Mammary epithelial cell (primary cell): ENCODE data around the gene OR2T4.

Source experiments
- CTCF ChIP-seq, 2 donors: IDR thresholded peaks in 1 of 2; conservative IDR thresholded peaks in 1 of 2; 2 replicates each; pipeline ENCODE4 v1.5.1; 2011 to 2012; ENCODE audit warnings: inconsistent platforms in 2 of 2, low read length in 2 of 2, mild to moderate bottlenecking in 2 of 2, control low read depth in 1 of 2, low read depth in 1 of 2; ENCODE audit not compliant: insufficient read depth in 1 of 2; ENCODE audit errors: extremely low read depth in 1 of 2
- EZH2 ChIP-seq: IDR thresholded peaks from 2 replicates; pipeline ENCODE4 v1.6.1; 2012; ENCODE audit warnings: low read length, inconsistent platforms, borderline replicate concordance

GRCh38 chr1:248372394-248372793, 10.9 kb downstream of the OR2T4 start:
- TF ChIP-seq CTCF (conservative IDR thresholded peaks at IDR 0.05 in 1 of 2, IDR thresholded peaks at IDR 0.05 in 1 of 2; ENCODE audit: extremely low read depth in 1 of 2, insufficient read depth in 1 of 2, low read depth in 1 of 2, low read length in 2 of 2) (no peak), EZH2 (no peak)
